ENCODE data around the gene ZBTB34. TPM values are rescaled to one million over a fixed set of nuclear protein-coding genes. Genes with fewer than 3 reads are reported as not detected.

The ZBTB34 gene
- total RNA-seq, 2 donors from 2014 or later: 7.6 to 11.9 TPM

GRCh38 chr9:126932871-126933321, 72.5 kb downstream of the ZBTB34 start:
- Mint-ChIP-seq H3K9me3 (no peaks in the 10 kb centered on the region), H3K27ac (no peak overlapping the region), H3K4me1 (ENCODE audit: low read depth in 2 of 2) (no peaks in the 10 kb centered on the region), H3K4me3 (no peak overlapping the region), H3K27me3 (peaks cover 0 to 4% of the 10 kb centered on the region in 2 donors), H3K36me3 (no peaks in the 10 kb centered on the region)
- no peak for DNase-seq (ENCODE audit: low spot score)
- ATAC-seq: no peak

DNA sequence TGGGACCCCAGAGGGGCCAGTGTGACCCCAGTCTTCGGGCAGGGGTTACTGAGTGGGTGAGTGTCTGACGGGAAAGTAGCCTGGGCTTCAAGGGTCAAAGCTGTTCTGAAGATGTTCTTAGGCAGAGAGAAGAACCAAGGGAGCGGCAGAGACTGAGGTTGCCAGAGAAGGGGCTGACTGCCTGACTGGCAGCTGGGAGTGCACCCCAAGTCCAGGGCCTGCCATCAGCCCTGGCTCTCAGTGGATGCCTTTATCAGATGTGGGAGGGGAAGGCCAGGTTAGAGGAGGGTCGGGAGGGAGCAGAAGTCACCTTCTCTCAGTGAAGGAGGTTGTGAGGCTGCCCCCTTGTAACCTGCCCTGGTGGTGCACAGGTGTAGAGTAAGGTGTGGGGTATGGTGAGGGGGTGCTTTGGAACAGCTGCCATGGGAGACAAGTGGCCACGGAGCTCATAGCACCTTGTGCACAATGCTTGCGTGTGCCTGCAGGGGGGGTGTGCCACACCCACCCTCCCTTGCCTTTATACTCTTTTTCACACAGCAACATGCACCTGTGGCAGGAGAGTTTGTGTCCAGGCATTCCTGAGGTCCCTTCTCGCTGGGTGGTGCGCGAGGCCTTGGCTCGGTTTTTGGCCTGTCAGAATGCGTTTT, 73.0 kb downstream of the ZBTB34 start:
- H3K4me1 Mint-ChIP-seq (ENCODE audit: low read depth in 2 of 2): no peaks in the 10 kb centered on the region
- ATAC-seq (no peak), DNase-seq (ENCODE audit: low spot score) (no peak)
- H3K9me3 Mint-ChIP-seq: no peaks in the 10 kb centered on the region
- no peak overlapping the region for H3K27ac Mint-ChIP-seq
- H3K4me3 Mint-ChIP-seq: no peak overlapping the region
- H3K27me3 Mint-ChIP-seq: peaks cover 0 to 4% of the 10 kb centered on the region in 2 donors
- no peaks in the 10 kb centered on the region for H3K36me3 Mint-ChIP-seq

DNA sequence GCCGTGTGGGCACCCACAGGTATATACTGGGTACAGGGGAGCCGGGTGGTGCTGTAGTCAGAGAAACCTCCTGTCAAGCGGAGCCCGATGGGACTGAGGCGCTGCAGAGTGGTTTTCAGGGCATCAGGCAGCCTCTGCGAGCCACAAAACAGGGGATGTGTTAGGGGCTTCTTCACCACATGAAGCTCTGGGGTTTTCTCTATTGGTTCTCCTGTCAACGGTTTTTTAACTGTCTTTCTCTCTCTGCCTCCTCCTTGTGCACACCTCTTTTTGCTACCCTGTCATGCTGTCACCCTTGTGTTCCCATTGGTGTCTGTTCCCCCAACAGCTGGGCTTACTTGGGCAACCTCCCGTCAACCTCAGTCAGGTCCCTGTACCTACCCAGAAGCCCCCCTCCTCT, 74.0 kb downstream of the ZBTB34 start:
- no peaks in the 10 kb centered on the region for H3K9me3 Mint-ChIP-seq
- H3K36me3 Mint-ChIP-seq: no peaks in the 10 kb centered on the region
- no peaks in the 10 kb centered on the region for H3K4me1 Mint-ChIP-seq (ENCODE audit: low read depth in 2 of 2)
- peaks cover 0 to 2% of the 10 kb centered on the region in 2 donors for H3K27me3 Mint-ChIP-seq
- DNase-seq (ENCODE audit: low spot score) (no peak), ATAC-seq (no peak)
- H3K4me3 Mint-ChIP-seq: no peak overlapping the region
- H3K27ac Mint-ChIP-seq: no peak overlapping the region

Other genes with a start within 250 kb of the ZBTB34 start
- gene LMX1B, start 246.7 kb upstream of the ZBTB34 start, total RNA-seq: not detected
- gene ZBTB43, start 55.6 kb upstream of the ZBTB34 start, total RNA-seq: 10 to 100 TPM; 25.0 to 42.1 TPM
- gene RALGPS1, start 54.1 kb downstream of the ZBTB34 start, total RNA-seq: 1 to 10 TPM; 4.4 to 7.0 TPM